ENCODE measurements around the gene LIPE. TPM values are rescaled to one million over a fixed set of nuclear protein-coding genes. Genes with fewer than 3 reads are reported as not detected.

The LIPE gene
- total RNA-seq, 1 donor from 2014 or later = 3.7 TPM

DNA sequence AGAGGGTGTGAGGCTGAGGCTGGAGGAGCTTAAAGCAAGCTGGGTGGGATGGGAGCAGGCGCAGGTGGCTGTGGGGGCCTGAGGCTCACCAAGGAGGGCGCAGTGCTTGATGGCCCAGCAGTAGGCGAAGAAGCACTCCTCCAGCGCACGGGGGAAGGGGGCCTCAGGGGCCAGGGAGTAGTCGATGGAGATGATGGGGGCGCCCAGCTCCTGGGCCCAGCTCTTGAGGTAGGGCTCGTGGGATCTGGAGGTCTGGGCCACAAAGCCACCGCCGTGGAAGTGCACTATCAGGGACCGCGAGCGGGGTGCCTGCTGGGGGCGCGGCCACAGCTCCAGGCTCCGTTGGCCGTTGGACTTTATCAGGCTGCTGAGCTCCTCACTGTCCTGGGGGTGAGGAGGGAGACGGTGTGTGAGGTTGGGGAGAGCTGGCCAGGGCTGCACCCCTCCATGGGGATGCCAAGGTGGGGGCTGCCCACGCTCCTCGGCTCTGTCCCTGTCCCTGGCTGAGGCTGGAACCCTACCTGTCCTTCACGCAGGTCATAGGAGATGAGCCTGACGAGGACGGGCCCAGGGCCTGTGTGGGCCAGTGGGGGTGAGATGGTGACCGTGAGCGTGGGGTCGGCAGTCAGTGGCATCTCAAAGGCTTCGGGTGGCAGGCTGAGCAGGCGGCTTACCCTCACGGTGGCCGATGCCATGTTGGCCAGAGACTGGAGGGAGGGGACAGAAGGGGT is 19.9 kb downstream of the LIPE start:
- no peak overlapping the region for H3K4me3 ChIP-seq (ENCODE audit: low read depth, low read length)
- TF ChIP-seq, protein P1, sequence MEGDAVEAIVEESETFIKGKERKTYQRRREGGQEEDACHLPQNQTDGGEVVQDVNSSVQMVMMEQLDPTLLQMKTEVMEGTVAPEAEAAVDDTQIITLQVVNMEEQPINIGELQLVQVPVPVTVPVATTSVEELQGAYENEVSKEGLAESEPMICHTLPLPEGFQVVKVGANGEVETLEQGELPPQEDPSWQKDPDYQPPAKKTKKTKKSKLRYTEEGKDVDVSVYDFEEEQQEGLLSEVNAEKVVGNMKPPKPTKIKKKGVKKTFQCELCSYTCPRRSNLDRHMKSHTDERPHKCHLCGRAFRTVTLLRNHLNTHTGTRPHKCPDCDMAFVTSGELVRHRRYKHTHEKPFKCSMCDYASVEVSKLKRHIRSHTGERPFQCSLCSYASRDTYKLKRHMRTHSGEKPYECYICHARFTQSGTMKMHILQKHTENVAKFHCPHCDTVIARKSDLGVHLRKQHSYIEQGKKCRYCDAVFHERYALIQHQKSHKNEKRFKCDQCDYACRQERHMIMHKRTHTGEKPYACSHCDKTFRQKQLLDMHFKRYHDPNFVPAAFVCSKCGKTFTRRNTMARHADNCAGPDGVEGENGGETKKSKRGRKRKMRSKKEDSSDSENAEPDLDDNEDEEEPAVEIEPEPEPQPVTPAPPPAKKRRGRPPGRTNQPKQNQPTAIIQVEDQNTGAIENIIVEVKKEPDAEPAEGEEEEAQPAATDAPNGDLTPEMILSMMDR (conservative IDR thresholded peaks at IDR 0.05; ENCODE audit: low read depth, low read length) = no peak
- DNase-seq (ENCODE audit: low read depth) = no peak

DNA sequence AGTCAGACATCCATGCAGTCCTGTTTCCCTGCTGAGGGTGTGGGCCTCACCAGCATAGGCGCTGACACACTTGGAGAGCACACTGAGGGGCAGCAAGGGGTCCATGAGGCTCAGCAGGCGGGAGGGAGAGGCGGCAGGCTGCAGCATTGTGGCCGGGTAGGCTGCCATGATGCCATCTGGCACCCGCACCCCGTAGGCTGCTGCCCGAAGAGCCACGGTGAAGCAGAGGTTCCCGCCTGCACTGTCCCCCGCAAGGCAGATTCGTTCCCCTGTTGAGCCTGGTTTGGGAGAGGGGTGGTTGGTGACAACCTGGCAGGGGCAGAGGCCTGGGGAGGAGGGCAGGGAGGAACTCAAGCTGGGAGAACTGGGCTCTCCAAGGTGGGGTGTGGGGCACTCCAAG is 21.1 kb downstream of the LIPE start:
- DNase-seq (ENCODE audit: low read depth) = no peak

DNA sequence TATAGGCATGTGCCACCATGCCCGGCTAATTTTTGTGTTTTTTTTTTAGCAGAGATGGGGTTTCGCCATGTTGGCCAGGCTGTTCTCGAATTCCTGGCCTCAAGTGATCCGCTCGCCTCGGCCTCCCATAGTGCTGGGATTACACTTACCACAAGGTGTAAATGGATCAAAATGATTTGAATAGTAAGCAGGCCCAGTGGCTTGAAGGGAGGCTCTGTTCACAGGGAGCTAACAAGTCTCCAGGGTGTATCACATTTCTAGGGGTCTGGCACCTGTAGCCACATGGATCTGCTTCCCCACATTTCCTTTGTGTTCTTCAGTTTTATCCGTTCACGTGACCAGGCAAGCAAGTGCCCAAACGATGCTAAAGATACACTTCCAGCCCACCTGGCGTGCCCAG is 23.6 kb downstream of the LIPE start:
- H3K4me3 ChIP-seq (ENCODE audit: low read depth, low read length) = no peak overlapping the region
- no peak for DNase-seq (ENCODE audit: low read depth)
- TF ChIP-seq, protein P1 (conservative IDR thresholded peaks at IDR 0.05; ENCODE audit: low read depth, low read length) = no peak

More for the DNA sequence above, 21.1 kb downstream of the LIPE start:
- no peak overlapping the region for H3K4me3 ChIP-seq (ENCODE audit: low read depth, low read length)
- TF ChIP-seq, protein P1 (conservative IDR thresholded peaks at IDR 0.05; ENCODE audit: low read depth, low read length) = no peak

DNA sequence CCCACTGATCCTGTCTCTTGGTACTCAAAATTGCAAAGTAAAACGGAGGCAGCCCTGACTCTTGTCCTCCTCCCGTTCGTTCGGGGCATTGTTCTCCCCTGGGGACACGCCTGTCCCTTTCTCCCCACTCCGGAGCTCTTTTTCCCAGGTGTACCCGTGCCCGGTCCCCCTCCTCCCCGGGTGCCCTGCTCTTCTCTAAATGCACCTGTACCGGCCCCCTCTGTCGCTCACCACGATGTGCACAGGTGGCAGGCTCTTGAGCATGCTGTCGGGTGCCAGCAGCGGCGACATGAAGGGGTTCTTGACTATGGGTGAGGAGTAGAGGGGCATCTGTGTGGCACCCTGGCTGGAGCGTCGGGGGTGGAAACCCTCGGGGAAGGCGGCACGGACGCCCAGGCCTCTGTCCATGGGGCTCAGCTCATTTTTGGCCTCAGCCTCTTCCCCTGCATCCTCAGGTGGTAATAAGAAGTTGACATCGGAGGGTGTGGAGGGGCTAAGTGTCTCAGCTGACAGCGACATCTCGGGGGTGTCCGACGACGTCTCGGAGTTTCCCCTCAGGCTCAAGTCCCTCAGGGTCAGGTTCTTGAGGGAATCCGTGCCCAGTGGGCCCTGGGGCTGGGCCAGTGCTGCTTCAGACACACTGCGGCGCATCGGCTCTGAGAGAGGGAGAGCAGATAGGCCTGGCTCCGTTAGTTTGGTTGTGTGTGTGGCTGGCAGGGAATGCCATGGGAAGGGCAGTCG is 24.6 kb downstream of the LIPE start:
- TF ChIP-seq, protein P1 (conservative IDR thresholded peaks at IDR 0.05; ENCODE audit: low read depth, low read length) = no peak
- DNase-seq (ENCODE audit: low read depth) = no peak
- peak overlapping the region; percentile 56 for H3K4me3 ChIP-seq (ENCODE audit: low read depth, low read length)

DNA sequence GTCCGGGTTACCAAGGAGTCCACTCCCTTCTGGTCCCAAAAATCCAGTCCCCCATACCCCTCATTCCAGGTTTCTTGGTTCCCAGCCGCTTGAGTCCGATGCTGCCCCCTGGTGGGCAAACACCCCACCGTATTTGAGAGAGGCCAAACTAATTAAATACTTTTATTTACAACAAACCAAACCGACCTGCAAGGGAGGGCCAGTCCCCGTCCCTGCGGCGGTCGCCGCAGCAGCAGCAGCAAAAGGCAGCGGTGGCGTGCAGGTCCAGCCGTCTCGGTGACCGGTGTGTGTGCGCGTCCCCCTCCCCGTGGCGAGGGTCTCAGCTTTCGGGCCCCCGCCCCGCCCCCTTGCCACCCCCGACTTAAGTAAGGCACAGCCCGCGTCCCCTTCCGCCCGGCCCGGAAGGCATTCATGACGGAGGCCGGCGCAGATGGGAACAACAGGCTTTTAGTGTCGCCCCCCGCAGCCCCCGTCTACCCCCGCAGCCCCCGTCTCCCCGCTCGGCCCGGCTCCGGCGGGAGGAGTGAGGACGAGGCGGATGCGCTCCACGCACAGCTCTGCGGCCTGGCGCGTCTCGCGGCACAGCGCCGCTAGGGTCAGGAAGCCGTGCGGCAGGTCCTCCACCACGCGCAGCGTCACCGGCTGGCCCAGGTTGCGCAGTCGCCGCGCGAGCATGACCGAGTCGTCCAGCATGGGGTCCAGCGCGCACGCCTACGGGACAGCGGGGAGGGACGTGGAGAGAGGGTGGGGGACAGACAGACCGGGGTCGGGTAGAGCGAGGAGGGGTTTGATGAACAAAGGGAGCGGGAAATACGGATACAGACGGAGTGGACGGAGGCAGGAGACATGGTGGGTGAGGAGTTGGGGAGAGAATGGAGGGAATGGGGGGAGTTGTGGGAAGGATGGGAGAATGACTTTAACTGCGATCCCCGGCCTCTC is 25.6 kb downstream of the LIPE start:
- TF ChIP-seq, protein P1 (conservative IDR thresholded peaks at IDR 0.05; ENCODE audit: low read depth, low read length) = peak; percentile 91
- H3K4me3 ChIP-seq (ENCODE audit: low read depth, low read length) = peak overlapping the region; percentile 56
- DNase-seq (ENCODE audit: low read depth) = no peak

DNA sequence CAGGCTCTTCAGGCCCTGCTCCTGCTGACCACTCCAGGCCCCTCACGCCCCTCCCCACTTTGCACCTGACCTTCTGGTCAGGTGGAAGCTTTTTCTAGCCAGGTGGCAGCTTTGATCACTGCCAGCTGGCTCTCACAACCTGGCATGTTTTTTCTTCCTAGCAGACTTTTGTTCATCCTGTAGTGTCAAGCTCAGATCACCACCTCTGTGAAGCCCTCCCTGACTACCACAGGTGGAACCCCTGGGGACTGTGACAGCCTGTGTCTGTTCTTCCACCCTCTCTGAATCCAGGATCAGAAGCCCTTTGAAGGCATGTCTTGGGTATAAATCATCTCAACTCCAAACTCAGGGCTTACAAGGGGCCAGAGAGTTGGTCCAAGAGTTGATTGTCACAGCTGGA is 26.8 kb downstream of the LIPE start:
- no peak overlapping the region for H3K4me3 ChIP-seq (ENCODE audit: low read depth, low read length)
- DNase-seq (ENCODE audit: low read depth) = no peak
- TF ChIP-seq, protein P1 (conservative IDR thresholded peaks at IDR 0.05; ENCODE audit: low read depth, low read length) = no peak
